NB4 (cell line): ENCODE results near the gene PRDM13.
"Not testable (repeated sequence)": the region's sequence is repeated elsewhere in the genome, so short reads cannot be mapped to it uniquely, and the experiment has no call there.

ENCODE experiments used
- POLR2A ChIP-seq: IDR thresholded peaks from 2 replicates; pipeline ENCODE4 v1.6.1; 2011; ENCODE audit warnings: mild to moderate bottlenecking; ENCODE audit not compliant: insufficient read length; ENCODE audit errors: extremely low read depth
- TF ChIP-seq, protein P1 (sequence below): IDR thresholded peaks from one replicate; pipeline ENCODE4 v1.5.1; 2012; ENCODE audit warnings: low read depth, low read length
- TF ChIP-seq, protein P2 (sequence below): IDR thresholded peaks from 2 replicates; pipeline ENCODE4 v1.6.1; 2011; ENCODE audit warnings: low read depth, low read length

DNA sequence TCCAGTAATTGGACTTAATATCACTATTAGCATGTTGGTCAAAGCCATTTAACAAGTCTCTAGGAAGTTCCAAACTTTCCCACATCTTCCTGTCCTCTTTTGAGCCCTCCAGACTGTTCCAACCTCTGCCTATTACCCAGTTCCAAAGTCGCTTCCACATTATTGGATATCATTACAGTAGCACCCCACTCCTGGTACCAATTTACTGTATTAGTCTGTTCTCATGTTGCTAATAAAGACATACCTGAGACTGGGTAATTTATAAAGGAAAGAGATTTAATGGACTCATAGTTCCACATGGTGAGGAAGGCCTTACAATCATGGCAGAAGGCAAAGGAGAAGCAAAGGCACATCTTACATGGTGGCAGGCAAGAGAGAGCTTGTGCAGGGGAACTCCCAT, 31.7 kb downstream of the PRDM13 start:
- TF ChIP-seq, protein P1, sequence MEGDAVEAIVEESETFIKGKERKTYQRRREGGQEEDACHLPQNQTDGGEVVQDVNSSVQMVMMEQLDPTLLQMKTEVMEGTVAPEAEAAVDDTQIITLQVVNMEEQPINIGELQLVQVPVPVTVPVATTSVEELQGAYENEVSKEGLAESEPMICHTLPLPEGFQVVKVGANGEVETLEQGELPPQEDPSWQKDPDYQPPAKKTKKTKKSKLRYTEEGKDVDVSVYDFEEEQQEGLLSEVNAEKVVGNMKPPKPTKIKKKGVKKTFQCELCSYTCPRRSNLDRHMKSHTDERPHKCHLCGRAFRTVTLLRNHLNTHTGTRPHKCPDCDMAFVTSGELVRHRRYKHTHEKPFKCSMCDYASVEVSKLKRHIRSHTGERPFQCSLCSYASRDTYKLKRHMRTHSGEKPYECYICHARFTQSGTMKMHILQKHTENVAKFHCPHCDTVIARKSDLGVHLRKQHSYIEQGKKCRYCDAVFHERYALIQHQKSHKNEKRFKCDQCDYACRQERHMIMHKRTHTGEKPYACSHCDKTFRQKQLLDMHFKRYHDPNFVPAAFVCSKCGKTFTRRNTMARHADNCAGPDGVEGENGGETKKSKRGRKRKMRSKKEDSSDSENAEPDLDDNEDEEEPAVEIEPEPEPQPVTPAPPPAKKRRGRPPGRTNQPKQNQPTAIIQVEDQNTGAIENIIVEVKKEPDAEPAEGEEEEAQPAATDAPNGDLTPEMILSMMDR: not testable (repeated sequence)
- TF ChIP-seq POLR2A: not testable (repeated sequence)
- TF ChIP-seq, protein P2, sequence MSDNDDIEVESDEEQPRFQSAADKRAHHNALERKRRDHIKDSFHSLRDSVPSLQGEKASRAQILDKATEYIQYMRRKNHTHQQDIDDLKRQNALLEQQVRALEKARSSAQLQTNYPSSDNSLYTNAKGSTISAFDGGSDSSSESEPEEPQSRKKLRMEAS: not testable (repeated sequence)
